Right renal cortex interstitium (tissue), 3 donors: ENCODE measurements around the gene CBX4. TPM values are rescaled to one million over a fixed set of nuclear protein-coding genes. Genes with fewer than 3 reads are reported as not detected.
"Not testable (repeated sequence)": the region's sequence is repeated elsewhere in the genome, so short reads cannot be mapped to it uniquely, and the experiment has no call there.

Source experiments
- DNase-seq, 3 donors: peaks; one replicate each; pipeline ENCODE4 v3.0.0-alpha.2; 2013; ENCODE audit warnings: low read depth in 3 of 3, low spot score in 2 of 3
- polyA plus RNA-seq, 3 donors: library from polyadenylated mRNA; unstranded; fragments of 120-200 nt; gene quantifications; one replicate each; pipeline ENCODE4 v1.2.1, GENCODE V29; 2013; ENCODE audit not compliant: insufficient read length in 3 of 3

Gene CBX4
- polyA plus RNA-seq, 3 donors: 8.7 to 11.4 (median 11.2) TPM

GRCh38 chr17:79861413-79862216 is 22.4 kb upstream of the CBX4 start:
- DNase-seq: no peak

GRCh38 chr17:79859676-79860615 is 20.7 kb upstream of the CBX4 start:
- DNase-seq: no peak

- DNase-seq: no peak
These were observed 17.9 kb upstream of the CBX4 start for GRCh38 chr17:79857095-79857494.

GRCh38 chr17:79855331-79856124 is 16.3 kb upstream of the CBX4 start:
- DNase-seq: no peak

GRCh38 chr17:79854080-79855060 is 15.1 kb upstream of the CBX4 start:
- no peak for DNase-seq

GRCh38 chr17:79853168-79853567 is 13.9 kb upstream of the CBX4 start:
- DNase-seq: not testable (repeated sequence)

GRCh38 chr17:79852748-79853147 is 13.5 kb upstream of the CBX4 start:
- no peak for DNase-seq

- no peak for DNase-seq
These were observed 12.2 kb upstream of the CBX4 start for GRCh38 chr17:79851461-79851817.

GRCh38 chr17:79850571-79851460 is 11.6 kb upstream of the CBX4 start:
- DNase-seq: no peak

- DNase-seq: no peak
These were observed 10.7 kb upstream of the CBX4 start for GRCh38 chr17:79849953-79850352.

GRCh38 chr17:79848370-79848766 is 9.1 kb upstream of the CBX4 start:
- no peak for DNase-seq

- no peak for DNase-seq
These were observed 8.6 kb upstream of the CBX4 start for GRCh38 chr17:79847698-79848369.

GRCh38 chr17:79845601-79845949 is 6.3 kb upstream of the CBX4 start:
- DNase-seq: no peak

- DNase-seq: no peak
These were observed 5.8 kb upstream of the CBX4 start for GRCh38 chr17:79844869-79845600.

- no peak for DNase-seq
These were observed 4.9 kb upstream of the CBX4 start for GRCh38 chr17:79843816-79844800.

GRCh38 chr17:79843474-79843815 is 4.2 kb upstream of the CBX4 start:
- no peak for DNase-seq
